H9 (cell line): Measurements from ENCODE around the gene DMAC2. TPM values are rescaled to one million over a fixed set of nuclear protein-coding genes. Genes with fewer than 3 reads are reported as not detected.

Experiments
- DNase-seq: peaks from one replicate; pipeline ENCODE4 v3.0.0-alpha.2; 2017
- H2AFZ ChIP-seq: one replicate; pipeline ENCODE4 v1.6.1; 2013; ENCODE audit warnings: mild to moderate bottlenecking, low read length, control low read depth, moderate library complexity
- H2AK5ac ChIP-seq: 2 replicates; pipeline ENCODE4 v1.6.1; 2013; ENCODE audit warnings: low read length, control low read depth, mixed read lengths; ENCODE audit not compliant: insufficient read length
- H2BK120ac ChIP-seq: one replicate; pipeline ENCODE4 v1.6.1; 2013; ENCODE audit warnings: low read depth, mild to moderate bottlenecking, low read length, control low read depth, inconsistent platforms; ENCODE audit not compliant: poor library complexity, severe bottlenecking
- H2BK12ac ChIP-seq: 2 replicates; pipeline ENCODE4 v1.6.1; 2013; ENCODE audit warnings: low read length, control low read depth, mixed read lengths, low read depth; ENCODE audit not compliant: insufficient read length
- H2BK15ac ChIP-seq: 2 replicates; pipeline ENCODE4 v1.6.1; 2013; ENCODE audit warnings: low read depth, low read length, control low read depth
- H2BK20ac ChIP-seq: one replicate; pipeline ENCODE4 v1.6.1; 2013; ENCODE audit warnings: low read depth, mild to moderate bottlenecking, low read length, control low read depth, inconsistent platforms; ENCODE audit not compliant: poor library complexity, severe bottlenecking
- H2BK5ac ChIP-seq: 2 replicates; pipeline ENCODE4 v1.6.1; 2013; ENCODE audit warnings: low read length, control low read depth, mixed read lengths; ENCODE audit not compliant: insufficient read length
- H3K14ac ChIP-seq: 2 replicates; pipeline ENCODE4 v1.6.1; 2013; ENCODE audit warnings: low read length, control low read depth; ENCODE audit not compliant: insufficient read depth
- H3K18ac ChIP-seq: 2 replicates; pipeline ENCODE4 v1.6.1; 2013; ENCODE audit warnings: low read depth, mild to moderate bottlenecking, mixed read lengths, low read length, control low read depth; ENCODE audit not compliant: insufficient read length
- H3K23ac ChIP-seq: 2 replicates; pipeline ENCODE4 v1.6.1; 2013; ENCODE audit warnings: low read length, control low read depth, mixed read lengths, low read depth; ENCODE audit not compliant: insufficient read length
- H3K23me2 ChIP-seq: 2 replicates; pipeline ENCODE4 v1.6.1; 2013; ENCODE audit warnings: low read depth, mild to moderate bottlenecking, mixed read lengths, low read length, control low read depth; ENCODE audit not compliant: insufficient read length, poor library complexity, severe bottlenecking
- H3K27ac ChIP-seq: 2 replicates; pipeline ENCODE4 v1.5.1; 2013; ENCODE audit warnings: low read length, control low read depth, mixed read lengths, low read depth; ENCODE audit not compliant: insufficient read length
- H3K27me3 ChIP-seq: 2 replicates; pipeline ENCODE4 v1.6.1; 2013; ENCODE audit warnings: low read length, control low read depth, inconsistent platforms; ENCODE audit not compliant: insufficient read depth
- H3K4ac ChIP-seq: 2 replicates; pipeline ENCODE4 v1.6.1; 2013; ENCODE audit warnings: low read depth, mild to moderate bottlenecking, control low read depth, inconsistent platforms, low read length, moderate library complexity
- H3K4me1 ChIP-seq: 2 replicates; pipeline ENCODE4 v1.6.1; 2013; ENCODE audit warnings: low read length, control low read depth, inconsistent platforms; ENCODE audit not compliant: insufficient read depth
- H3K4me2 ChIP-seq: 2 replicates; pipeline ENCODE4 v1.6.1; 2013; ENCODE audit warnings: low read length, control low read depth, mixed read lengths; ENCODE audit not compliant: insufficient read length, insufficient read depth
- H3K56ac ChIP-seq: 2 replicates; pipeline ENCODE4 v1.6.1; 2013; ENCODE audit warnings: low read depth, mild to moderate bottlenecking, mixed read lengths, low read length, control low read depth; ENCODE audit not compliant: insufficient read length
- H3K79me1 ChIP-seq: 2 replicates; pipeline ENCODE4 v1.6.1; 2013; ENCODE audit warnings: low read depth, mild to moderate bottlenecking, moderate library complexity, low read length, control low read depth, inconsistent platforms; ENCODE audit not compliant: insufficient read depth, poor library complexity, severe bottlenecking
- H3K79me2 ChIP-seq: 2 replicates; pipeline ENCODE4 v1.6.1; 2013; ENCODE audit warnings: low read length, control low read depth, inconsistent platforms; ENCODE audit not compliant: insufficient read depth
- H3K9ac ChIP-seq: 2 replicates; pipeline ENCODE4 v1.6.1; 2013; ENCODE audit warnings: low read length, control low read depth, mixed read lengths; ENCODE audit not compliant: insufficient read length; ENCODE audit errors: extremely low read depth
- H3K9me3 ChIP-seq: one replicate; pipeline ENCODE4 v1.6.1; 2013; ENCODE audit warnings: low read depth, low read length, inconsistent platforms; ENCODE audit not compliant: control insufficient read depth
- H3T11ph ChIP-seq: one replicate; pipeline ENCODE4 v1.6.1; 2013; ENCODE audit warnings: mild to moderate bottlenecking, low read length, control low read depth, inconsistent platforms
- H4K20me1 ChIP-seq: one replicate; pipeline ENCODE4 v1.6.1; 2013; ENCODE audit not compliant: control insufficient read depth, insufficient read length, insufficient read depth
- H4K5ac ChIP-seq: 2 replicates; pipeline ENCODE4 v1.6.1; 2013; ENCODE audit warnings: low read depth, mild to moderate bottlenecking, mixed read lengths, low read length, control low read depth; ENCODE audit not compliant: insufficient read length
- H4K8ac ChIP-seq: replicated peaks from 2 replicates; pipeline ENCODE4 v1.6.1; 2013; ENCODE audit warnings: low read length, control low read depth, mixed read lengths, low read depth; ENCODE audit not compliant: insufficient read length
- H4K91ac ChIP-seq: 2 replicates; pipeline ENCODE4 v1.6.1; 2013; ENCODE audit warnings: low read depth, mild to moderate bottlenecking, moderate library complexity, mixed read lengths, low read length, control low read depth; ENCODE audit not compliant: insufficient read length
- H3K27ac Mint-ChIP-seq, 3 experiments: 2 replicates in 2 of 3; 3 replicates in 1 of 3; pipeline ENCODE4 v1.8.0; 2020 to 2021; ENCODE audit warnings: mixed read lengths in 3 of 3, mild to moderate bottlenecking in 1 of 3, moderate library complexity in 1 of 3
- H3K27me3 Mint-ChIP-seq: 2 replicates; pipeline ENCODE4 v1.8.0; 2021; ENCODE audit warnings: low read depth, mild to moderate bottlenecking, moderate library complexity, mixed read lengths
- H3K36me3 Mint-ChIP-seq, 3 experiments: 2 replicates in 2 of 3; 3 replicates in 1 of 3; pipeline ENCODE4 v1.8.0; 2020 to 2021; ENCODE audit warnings: low read depth in 3 of 3, mixed read lengths in 3 of 3; ENCODE audit not compliant: insufficient read depth in 1 of 3
- H3K4me1 Mint-ChIP-seq, 2 experiments: 2 replicates each; pipeline ENCODE4 v1.8.0; 2020; ENCODE audit warnings: mixed read lengths in 2 of 2
- H3K4me3 Mint-ChIP-seq, 2 experiments: 2 replicates in 1 of 2; 3 replicates in 1 of 2; pipeline ENCODE4 v1.8.0; 2020 to 2021; ENCODE audit warnings: mild to moderate bottlenecking in 2 of 2, mixed read lengths in 2 of 2, moderate library complexity in 1 of 2
- H3K9me3 Mint-ChIP-seq, 2 experiments: 2 replicates in 1 of 2; 3 replicates in 1 of 2; pipeline ENCODE4 v1.8.0; 2020; ENCODE audit warnings: mild to moderate bottlenecking in 2 of 2, mixed read lengths in 2 of 2, moderate library complexity in 1 of 2
- CTCF ChIP-seq: fragments of 200-600 bp; sonication (generic); conservative IDR thresholded peaks from 3 replicates; pipeline ENCODE4 v1.8.0; 2021; ENCODE audit warnings: antibody characterized with exemption, mild to moderate bottlenecking
- WGBS: extraction: QIAGEN DNeasy Blood & Tissue Kit; methylation state at CpG from one replicate; pipeline ENCODE4 v1.1.7; 2013; ENCODE audit warnings: missing lambda C conversion rate, low lambda C conversion rate, mixed read lengths; ENCODE audit not compliant: insufficient read length; ENCODE audit errors: extremely low coverage; 5-methylcytosine and 5-hydroxymethylcytosine counted together
- total RNA-seq: library from RNA; stranded (reverse); gene quantifications from 2 replicates; pipeline ENCODE4 v1.2.1, GENCODE V29; 2021

DMAC2 gene
- total RNA-seq, 1 experiment from 2014 or later = 70.5 TPM

- Histone ChIP-seq H3K79me1 (no peaks in the 10 kb centered on the region), H2AFZ (no peak overlapping the region), H2BK120ac (no peak overlapping the region), H3K56ac (no peak overlapping the region), H3K23me2 (no peaks in the 10 kb centered on the region), H3K18ac (no peak overlapping the region), H3K27me3 (no peaks in the 10 kb centered on the region), H4K91ac (no peak overlapping the region), H2BK12ac (no peak overlapping the region), H2BK15ac (no peak overlapping the region), H3K9me3 (peaks cover 50% of the 10 kb centered on the region), H4K8ac (no peak overlapping the region), H3K79me2 (no peaks in the 10 kb centered on the region), H3K4me1 (no peaks in the 10 kb centered on the region), H2BK20ac (no peak overlapping the region), H4K5ac (no peak overlapping the region), H3K9ac (no peak overlapping the region), H2AK5ac (no peak overlapping the region), H3K27ac (no peak overlapping the region), H3T11ph (no peak overlapping the region), H4K20me1 (no peaks in the 10 kb centered on the region), H3K4ac (no peak overlapping the region), H3K23ac (no peak overlapping the region), H3K4me2 (no peak overlapping the region), H3K14ac (no peak overlapping the region), H2BK5ac (no peak overlapping the region)
- no peak for TF ChIP-seq CTCF
- peaks cover 5% of the 10 kb centered on the region; the same call in 1 of the 2 replicates for H3K27me3 Mint-ChIP-seq
- no peak overlapping the region for H3K27ac Mint-ChIP-seq
- H3K4me1 Mint-ChIP-seq = no peaks in the 10 kb centered on the region
- DNase-seq = no peak
- H3K4me3 Mint-ChIP-seq = no peak overlapping the region
- no CpG with 5 or more reads among the region's 8 CpGs for WGBS
- peaks cover 0 to 9% (median 3%) of the 10 kb centered on the region in 3 experiments; a peak in 6 of 7 replicates for H3K36me3 Mint-ChIP-seq
- peaks cover 69 to 84% of the 10 kb centered on the region in 2 experiments for H3K9me3 Mint-ChIP-seq
Measured at GRCh38 chr19:41478171-41478570, 38.5 kb upstream of the DMAC2 start.
